HG03175 (cell line): ENCODE measurements around the gene GP2.

Experiments
- ATAC-seq: cut with Tn5 transposase; IDR thresholded peaks from one replicate; pipeline ENCODE4 v1.9.1; 2021; ENCODE audit warnings: mild to moderate bottlenecking, moderate library complexity; ENCODE audit not compliant: unreplicated experiment

Gene GP2

DNA sequence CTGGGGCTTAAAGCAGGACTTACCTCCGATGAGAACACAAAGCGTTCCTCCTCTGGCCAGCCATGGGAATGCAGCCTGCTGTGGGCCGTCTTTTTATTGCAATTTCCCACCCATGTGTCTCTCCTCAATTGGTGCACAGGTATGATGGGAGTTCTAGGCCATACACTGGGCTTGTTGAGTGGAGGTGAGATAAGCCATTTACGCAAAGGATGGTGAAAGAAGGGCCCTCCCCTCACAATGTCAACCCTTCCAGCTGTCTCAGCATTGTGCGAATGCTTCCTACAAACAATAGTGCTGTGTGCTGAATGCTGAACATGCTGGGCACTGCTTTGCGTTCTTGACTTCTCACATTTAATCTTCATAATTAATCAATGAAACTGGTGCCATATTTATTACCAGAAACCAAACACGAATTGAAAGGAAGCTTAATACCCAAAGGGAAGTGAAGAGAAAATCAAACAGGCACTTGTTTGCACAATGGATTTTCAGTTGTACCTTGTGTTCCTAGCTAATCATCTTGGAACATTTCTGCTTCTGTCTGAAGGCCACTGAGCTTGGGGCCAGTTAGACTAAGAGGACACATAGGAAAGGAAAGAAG lies at the start of gene GP2:
GP2 (minus strand) TSS at position 70 of the 598 bp plus-strand sequence. CDS start 1,082 bp downstream, outside the sequence.
- ATAC-seq = no peak

DNA sequence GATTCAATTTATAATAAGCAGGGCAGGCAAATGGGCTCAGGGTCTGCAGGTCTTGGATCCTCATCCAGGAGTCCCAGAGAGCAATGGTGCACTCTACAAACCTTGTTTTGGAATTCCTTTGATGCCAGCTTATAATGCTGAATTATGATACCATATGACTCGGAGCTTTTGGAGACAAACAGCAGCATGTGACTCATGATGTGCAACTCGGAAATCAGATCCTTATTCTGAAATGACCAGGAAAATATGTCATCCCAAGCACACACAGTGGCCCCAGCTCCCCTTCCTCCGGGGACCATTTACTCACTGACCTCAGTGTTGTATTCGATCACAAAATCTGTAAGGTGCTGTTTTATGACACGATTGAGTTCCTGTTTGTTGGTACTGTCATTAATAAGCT lies 45.4 kb upstream of the GP2 start:
- no peak for ATAC-seq

DNA sequence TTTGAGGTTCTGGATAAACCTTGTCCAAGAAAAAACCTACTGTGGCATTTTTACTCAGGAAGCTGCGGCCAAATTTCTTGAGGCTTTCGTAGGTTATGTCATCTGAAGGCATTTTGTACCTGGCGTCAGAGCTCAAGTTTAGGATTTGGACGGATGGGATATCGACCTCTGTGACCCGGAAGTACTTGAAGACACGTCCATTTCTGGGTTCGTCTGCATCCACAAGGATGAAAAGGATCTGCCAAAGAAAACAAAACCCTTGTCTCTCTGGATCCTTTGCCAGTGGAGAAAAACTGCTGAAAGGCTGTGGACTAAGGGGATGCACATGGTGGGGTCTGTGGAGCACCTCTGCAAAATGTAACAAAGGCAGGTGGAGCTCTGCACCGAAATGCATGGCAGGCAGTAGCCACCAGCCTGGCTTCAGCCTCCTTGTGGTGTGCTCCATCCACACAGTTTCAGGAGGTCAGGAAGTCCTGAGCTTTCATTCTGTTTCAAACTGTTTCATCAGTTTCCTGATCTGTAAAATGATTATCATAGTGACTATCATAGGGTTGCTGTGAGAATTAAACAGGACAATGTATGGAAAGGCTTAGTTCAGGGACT lies 42.2 kb upstream of the GP2 start:
- no peak for ATAC-seq

DNA sequence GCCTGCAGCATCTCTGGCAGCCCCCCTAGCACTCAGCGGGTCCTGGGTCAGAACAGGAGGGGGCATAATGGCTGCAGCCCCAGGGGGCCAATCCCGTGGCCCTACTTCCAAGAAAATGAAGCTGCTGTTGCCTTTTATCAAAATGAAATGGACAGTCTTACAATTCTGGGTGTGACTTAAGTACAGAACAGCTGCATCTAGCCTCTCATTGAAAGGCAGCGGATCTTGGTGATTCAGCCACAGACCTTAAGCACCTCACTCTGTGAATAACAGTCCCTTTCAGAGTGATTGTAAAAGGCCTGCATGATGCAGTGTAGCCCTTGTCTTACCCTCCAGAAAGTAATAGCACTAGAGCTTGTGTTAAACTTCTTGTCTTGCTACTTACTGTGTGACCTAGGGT lies 36.7 kb upstream of the GP2 start:
- ATAC-seq = no peak

DNA sequence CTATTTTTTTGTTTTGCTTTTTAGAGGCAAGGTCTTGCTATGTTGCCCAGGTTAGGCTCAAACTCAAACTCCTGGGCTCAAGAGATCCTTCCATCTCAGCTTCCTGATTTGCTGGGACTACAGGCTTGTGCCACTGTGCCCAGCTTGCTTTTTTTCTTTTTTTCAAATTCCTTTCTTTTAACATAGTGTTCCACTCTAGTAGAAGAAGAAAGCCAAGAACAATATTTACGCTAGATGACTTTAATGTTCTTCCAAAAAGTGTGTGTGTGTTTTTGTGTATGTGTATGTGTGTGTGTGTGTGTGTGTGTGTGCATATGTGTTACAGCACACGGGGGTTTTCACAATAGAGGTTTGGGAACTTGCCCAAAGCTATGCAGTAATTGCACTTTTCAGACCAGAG lies 35.9 kb upstream of the GP2 start:
- ATAC-seq = no peak

DNA sequence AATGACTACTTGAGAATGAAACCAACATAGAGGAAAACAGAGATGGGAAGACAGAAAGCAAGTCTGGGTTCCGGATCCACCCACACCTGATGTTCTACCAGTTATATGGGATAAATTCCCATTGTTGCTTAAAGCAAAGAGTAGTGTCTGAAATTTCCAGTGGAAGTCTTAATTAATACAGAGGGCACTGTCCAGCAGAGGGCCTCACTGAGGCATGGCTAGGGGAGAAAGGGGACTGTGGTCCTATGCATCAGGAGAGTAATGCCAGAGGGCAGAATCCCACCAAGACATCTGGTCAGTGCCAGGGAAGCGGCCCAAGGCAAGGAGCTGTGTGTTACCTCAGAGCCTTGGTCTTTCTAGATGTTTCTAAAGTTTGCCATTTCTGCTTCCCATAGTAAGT lies 32.7 kb upstream of the GP2 start:
- ATAC-seq = no peak

DNA sequence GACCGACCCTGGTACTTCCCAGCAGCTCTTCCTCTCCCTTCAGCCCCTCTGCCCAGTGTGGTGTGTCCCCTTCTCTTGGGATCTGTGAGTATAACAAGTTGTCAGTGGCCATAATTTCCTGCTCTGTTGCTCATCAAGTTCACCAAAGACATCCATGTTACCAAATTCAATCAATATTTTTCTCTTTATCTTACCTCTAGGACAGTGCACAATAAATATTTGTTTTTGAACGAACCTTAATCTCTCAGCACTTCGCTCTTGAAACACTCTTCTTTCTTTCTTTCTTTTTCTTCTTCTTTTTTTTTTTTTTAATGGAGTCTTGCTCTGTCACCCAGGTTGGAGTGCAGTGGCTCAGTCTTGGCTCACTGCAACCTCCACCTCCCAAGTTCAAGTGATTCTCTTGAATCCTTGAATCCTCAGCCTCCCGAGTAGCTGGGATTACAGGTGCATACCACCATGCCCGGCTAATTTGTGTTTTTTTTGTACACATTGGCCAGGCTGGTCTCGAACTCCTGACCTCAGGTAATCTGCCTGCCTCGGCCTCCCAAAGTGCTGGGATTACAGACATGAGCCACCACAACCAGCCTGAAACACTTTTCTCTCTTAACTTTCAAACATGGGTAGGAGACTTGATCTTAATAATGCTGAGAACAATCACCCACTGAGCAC lies 27.9 kb upstream of the GP2 start:
- no peak for ATAC-seq

DNA sequence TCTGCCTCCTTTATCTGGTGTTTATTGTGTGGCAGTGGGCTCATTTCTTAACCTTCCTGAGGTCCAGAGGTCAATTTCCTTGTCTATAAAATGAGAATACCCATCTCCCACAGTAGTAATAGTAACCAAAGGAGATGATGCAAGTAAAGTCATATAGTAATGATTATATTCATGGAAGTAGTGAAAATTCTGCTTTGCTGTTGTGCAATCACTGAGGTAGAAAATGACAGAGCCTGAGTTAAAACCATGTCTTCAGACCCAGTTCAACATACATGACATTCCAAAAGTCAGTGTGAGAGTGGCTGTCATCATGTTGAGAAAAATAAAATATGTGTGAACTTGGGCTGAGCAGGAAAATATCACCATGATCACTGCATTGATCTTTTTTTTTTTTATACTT lies 26.1 kb upstream of the GP2 start:
- no peak for ATAC-seq

DNA sequence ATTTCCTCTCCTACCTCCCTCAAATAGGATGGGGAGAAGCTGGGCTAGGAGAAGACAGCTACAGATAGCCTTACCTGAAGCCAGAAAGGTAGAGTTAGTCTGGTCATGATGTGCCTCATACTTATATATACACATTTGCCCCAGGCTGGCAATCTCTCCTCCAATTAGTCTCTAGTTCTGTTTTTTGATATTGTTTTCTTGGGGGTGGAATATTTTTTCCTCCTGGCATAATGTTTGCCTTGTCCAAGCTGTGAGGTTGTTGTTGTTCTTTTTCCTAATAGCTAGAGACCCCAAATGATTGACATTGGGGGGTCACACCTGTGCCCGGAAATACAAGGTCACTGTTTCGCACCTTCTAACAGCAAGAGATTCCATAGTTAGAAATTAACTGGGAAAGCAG lies 25.3 kb upstream of the GP2 start, which contains the start of gene UMOD:
UMOD (minus strand) TSS at position 101 of the 400 bp plus-strand sequence. CDS start 1,978 bp downstream, outside the sequence.
- no peak for ATAC-seq

DNA sequence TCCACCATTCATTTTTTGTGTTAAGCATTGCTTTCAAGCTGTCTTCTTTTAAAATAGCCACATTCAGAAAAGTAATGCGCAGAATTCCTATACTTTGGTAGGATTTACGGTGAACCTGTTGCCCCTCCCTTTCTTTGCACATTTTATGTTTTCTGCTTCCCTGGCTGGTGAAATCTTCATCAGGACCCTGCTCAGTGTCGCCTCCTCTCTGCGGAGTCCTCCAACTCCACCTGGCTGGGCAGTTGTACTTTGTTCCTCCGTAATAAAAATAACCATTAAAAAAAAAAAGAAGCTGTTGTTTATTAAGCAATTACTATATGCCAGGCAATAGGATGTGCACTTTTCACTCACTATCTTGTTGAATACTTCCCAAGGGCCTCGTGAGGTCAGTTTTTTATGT lies 22.3 kb upstream of the GP2 start:
- no peak for ATAC-seq

DNA sequence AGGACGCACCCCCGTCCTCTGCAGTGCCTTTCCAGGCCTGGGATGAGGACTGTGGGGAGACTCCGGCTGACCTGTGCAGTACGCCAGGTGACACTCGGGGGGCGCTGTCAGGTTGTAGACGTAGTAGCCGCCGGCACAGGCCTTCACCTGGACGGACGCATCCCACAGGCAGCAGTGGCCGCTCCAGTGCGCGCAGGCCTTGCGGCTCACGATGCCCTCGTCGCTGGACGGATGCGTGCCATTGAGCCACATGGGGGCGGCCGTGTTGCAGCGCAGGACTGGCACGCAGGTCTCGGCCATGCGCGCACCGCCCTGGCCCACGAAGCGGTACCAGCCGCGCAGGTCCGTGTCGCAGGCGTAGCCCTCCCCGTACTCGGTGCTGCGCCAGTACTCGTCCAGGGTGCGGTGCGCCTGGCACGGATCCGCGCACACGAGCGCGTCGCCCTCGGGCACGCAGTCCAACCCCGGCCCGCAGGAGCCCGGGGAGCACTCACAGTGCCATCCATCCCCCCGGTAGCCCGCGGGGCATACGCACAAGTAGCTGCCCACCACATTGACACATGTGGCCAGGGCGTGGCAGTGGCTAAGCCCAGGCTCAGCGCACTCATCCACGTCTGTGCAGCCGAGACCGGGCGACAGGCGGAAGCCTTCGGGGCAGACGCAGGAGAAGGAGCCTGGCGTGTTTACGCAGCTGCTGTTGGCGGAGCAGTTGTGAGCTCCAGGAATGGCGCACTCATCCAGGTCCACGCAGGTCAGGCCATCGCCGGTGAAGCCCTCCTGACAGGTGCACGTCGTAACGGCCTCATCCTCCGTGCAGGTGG lies 21.3 kb upstream of the GP2 start:
- ATAC-seq = no peak

DNA sequence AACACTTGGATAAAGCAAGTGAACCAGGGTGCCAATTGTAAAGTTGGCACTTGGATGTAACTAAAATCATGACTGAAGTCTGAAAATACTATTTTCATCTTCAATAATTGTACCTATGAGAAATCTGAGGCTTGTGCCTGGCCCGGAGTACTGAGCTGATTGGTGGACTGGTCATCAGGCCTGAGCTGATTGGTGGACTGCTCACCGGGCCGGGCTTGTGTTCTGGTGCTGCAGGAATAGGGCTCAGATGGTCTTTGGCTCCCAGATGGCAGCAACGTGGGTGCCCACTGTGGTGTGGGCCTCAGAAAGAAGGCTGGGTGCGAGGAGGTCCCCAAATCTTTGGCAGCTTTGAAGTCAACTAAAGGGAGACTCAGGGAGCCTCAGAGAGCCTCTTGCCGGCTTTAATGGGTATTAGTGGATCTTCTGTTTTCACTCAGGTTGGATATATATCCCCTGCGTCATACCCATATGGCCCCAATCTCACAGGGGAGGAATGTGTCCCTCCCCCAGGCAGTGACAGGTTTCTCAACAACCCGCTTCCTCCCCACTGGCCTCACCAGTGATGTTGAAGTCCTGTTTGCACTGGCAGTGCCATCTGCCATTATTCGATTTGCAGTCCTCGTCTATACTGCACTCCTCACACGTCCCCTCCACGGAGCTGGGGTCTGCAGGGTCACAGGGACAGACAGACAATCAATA lies 20.5 kb upstream of the GP2 start:
- no peak for ATAC-seq

DNA sequence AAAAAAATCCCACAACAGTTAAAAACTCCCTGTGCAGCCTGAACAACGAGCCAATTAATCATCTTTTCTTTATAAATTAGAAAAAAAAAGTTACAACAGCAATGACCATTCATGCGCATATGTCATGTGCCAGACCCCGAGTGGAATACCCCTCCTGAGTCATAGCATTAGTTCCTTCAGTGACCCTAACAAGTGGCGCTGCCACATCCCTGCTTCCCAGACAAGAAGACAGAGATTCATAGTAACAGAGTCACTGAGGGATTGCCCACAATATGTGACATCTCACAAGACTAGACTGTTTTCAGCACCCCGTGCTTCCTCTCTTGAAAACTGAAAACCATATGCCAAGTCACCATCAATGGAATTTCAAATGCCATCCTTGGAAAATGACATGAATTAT lies 17.3 kb upstream of the GP2 start:
- no peak for ATAC-seq

DNA sequence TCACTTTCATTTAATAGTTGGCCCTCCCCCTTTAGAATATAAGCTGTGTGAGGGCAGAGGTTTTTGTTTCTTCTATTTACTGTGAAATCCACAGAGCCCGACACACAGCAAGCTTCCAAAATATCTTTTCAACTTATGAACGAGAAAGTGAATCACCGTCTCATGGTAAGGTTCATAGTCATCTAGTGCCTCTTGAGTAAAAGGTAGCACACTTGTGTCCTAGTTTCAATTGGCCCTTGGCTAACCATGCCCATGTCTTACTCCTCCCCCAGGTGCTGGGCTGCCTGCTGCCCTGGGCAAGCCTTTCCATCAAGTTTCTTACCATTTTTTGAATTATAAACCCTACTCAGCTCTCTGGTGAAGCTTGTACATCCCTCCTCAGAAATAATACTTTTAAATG lies 12.4 kb upstream of the GP2 start:
- ATAC-seq = no peak

DNA sequence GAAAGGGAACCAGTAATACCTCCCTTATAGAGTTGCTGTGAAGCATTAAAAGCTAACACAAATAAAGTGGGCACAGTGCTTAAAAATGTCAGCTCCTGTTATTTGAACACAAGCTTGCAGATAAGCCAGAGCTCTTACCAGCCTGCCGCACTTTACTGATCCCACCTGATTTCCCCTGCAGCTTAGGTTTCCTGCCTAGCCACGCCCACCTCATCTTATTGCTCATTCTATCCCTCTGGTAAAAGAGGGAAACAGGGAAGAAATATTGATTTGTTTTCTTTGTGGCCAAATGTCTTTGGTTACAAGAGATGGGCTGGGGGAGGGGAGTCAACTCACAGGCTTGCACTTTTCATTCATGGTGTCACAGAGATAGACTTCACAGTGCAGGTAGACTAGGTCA lies 9.6 kb upstream of the GP2 start:
- no peak for ATAC-seq

DNA sequence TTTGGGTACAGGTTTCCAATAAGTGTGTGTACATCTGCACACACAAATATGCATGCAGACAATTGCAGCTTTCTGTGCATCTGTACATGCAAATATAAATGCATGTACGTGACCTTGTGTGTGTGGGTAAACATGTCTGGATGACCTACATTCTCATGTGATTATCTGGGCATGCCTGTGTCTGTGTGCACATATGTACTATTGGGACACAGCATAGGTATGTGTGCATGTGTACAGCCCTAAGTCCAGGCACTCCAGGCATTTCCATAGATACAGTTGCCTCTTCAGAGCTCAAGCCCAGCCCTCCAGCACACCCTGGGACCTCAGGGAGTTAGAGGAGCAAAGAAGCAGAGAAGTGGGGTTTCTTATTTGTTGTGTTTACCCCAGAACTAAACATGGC lies 7.1 kb upstream of the GP2 start:
- no peak for ATAC-seq

DNA sequence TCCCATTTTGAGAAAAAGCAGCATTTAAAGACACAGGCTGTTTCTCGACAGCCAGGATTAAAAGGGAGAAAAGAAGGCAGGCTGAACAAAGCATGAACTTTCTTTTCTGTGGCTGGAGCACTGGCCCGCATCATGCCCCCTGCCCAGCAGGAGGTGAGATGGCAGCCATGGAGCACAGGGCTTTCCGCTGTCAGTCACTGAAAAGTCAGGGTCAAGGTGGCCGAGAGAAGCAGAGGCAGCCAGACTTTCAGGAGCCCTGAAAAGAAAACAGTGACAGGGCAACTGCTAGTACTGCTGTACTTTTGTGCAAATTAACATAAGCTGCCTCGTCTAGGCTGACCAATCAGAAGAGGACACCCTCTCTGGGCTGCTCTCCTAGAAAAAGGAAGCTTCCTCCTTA lies 5.8 kb upstream of the GP2 start:
- no peak for ATAC-seq

DNA sequence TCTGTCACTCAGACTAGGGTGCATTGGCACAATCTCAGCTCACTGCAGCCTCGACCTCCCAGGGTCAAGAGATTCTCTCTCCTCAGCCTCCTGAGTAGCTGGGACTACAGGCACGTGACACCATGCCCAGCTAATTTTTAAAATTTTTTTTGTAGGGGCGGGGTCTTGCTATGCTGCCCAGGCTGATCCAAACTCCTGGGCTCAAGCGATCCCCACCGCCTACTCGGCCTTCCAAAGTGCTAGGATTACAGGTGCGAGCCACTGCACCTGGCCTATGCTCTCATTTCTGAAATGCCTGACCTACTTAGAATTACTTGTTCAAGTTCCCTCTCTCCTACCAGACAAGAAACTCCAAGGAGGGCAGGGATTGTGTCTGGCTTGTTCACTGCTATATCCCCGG lies 5.1 kb upstream of the GP2 start:
- no peak for ATAC-seq

DNA sequence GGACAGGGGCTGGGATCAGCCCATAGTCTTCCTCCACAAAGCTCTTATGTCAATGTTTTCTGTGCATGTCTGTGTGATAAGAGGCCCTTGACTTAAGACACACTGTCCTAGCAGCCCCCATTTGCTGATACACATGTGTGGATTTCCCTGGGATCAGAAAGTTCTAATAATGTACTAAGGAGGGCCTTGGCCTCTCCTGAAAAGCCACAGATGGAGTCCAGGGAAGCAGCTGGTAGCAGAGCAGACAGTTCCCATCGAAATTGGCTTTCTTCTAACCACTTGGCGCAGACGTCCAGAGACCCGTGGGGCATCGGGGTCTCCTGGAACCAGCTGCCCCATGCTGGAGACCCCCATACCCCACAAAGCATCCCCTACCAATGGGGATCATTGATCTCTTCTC lies 4.3 kb upstream of the GP2 start:
- ATAC-seq = no peak

DNA sequence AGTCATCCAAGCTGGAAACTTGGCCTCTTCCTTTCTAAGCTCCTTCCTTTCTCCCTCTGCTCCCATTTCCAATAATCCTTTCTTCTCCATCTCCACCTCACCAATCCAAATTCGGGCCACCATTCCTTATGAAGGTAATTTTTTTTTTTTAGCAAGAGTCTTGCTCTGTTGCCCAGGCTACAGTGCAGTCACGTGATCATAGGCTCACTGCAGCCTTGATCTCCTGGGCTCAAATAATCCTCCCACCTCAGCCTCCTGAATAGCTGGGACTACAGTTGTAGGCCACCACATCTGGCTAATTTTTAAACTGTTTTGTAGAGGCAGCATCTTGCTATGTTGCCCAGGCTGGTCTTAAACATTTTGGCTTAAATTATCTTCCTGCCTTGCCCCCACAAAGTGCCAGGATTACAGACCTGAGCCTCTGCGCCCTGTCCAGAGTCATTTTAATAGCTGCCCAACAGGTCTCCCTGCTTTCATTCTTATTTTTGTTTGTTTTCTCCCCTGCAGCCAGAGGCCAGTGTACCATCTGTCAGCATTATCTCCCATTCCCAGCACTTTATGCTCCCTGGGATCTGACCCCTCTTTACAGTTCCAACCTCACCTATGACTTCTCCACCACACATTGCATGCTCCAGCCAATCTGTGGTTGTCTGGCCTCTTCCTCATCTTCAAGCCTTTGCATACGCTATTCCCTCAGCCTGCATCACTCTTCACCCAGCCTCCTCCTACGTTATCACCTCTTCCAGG lies 2.3 kb upstream of the GP2 start:
- no peak for ATAC-seq
